ENCODE results near the gene DLL3. TPM values are rescaled to one million over a fixed set of nuclear protein-coding genes. Genes with fewer than 3 reads are reported as not detected.
"Not testable (repeated sequence)": the region's sequence is repeated elsewhere in the genome, so short reads cannot be mapped to it uniquely, and the experiment has no call there.

DLL3 gene
- total and polyA plus RNA-seq, 2 experiments from 2014 or later = 1.2 to 2.1 TPM

DNA sequence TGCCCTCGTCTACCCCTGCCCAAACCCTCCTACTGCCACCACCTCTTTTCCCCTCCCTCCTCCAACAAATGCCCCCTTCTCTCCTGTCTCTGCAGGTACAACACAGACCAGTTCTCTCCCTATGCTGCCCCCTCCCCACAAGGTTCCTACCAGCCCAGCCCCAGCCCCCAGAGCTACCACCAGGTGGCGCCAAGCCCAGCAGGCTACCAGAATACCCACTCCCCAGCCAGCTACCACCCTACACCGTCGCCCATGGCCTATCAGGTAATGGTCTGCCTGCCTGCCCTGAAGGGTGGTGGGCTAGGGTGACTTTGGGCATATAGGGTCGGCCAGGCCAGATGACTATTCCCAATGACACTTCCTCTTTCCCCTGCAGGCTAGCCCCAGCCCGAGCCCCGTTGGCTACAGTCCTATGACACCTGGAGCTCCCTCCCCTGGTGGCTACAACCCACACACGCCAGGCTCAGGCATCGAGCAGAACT, 24.6 kb upstream of the DLL3 start:
- Histone ChIP-seq H3K4me1 (ENCODE audit: insufficient read depth) (no peaks in the 10 kb centered on the region), H2AFZ (no peak overlapping the region), H3K4me3 (no peak overlapping the region), H3K27ac (no peak overlapping the region), H3K27me3 (replicated peaks; ENCODE audit: insufficient read depth) (no peaks in the 10 kb centered on the region), H3K9ac (no peak overlapping the region), H3F3A (ENCODE audit: insufficient read depth) (peaks cover 10% of the 10 kb centered on the region), H4K20me1 (ENCODE audit: insufficient read depth) (no peaks in the 10 kb centered on the region), H3K9me2 (ENCODE audit: insufficient read depth) (no peaks in the 10 kb centered on the region), H3K79me2 (ENCODE audit: insufficient read depth) (no peaks in the 10 kb centered on the region), H3K4me2 (ENCODE audit: unreplicated experiment) (no peak overlapping the region), H3K9me3 (ENCODE audit: low read depth) (no peaks in the 10 kb centered on the region), H3K36me3 (ENCODE audit: low read depth) (peaks cover 20% of the 10 kb centered on the region)
- no peak for TF ChIP-seq EZH2phosphoT487 (IDR thresholded peaks at IDR 0.05; ENCODE audit: insufficient read depth, low read depth)
- no peak for TF ChIP-seq EZH2 (IDR thresholded peaks at IDR 0.05; ENCODE audit: insufficient read depth, poor library complexity, severe bottlenecking)
- 53 to 59% methylated on average over 9 of the region's 9 CpGs for WGBS, 2 experiments (ENCODE audit: low coverage in 1 of 2, low lambda C conversion rate in 2 of 2, missing lambda C conversion rate in 2 of 2)
- peak; percentile 49 for DNase-seq
- in situ Hi-C loops (cut with MboI) = no loop called here

DNA sequence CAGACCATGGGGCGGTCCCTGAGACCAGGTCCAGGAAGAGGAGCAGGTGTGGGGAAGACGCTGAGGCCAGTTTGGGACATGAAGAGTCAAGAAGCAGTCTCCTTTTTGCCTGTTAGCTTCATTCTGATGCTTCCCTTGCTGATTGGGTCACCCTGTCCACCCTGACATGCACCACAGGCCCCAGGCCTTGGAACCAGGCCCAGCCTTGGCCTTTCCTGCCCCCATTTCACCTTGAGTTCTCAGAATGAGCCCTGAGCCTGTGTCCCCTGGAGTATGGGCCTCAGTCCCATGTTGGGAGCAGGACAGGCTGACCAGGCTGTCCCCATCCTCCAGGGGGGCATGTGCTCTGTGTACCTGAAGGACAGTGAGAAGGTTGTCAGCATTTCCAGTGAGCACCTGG, 23.0 kb upstream of the DLL3 start:
- in situ Hi-C loops (cut with MboI) = no loop called here
- no peaks in the 10 kb centered on the region for H4K20me1 ChIP-seq (ENCODE audit: insufficient read depth)
- H3K9me2 ChIP-seq (ENCODE audit: insufficient read depth) = no peaks in the 10 kb centered on the region
- no peaks in the 10 kb centered on the region for H3K9me3 ChIP-seq (ENCODE audit: low read depth)
- peaks cover 4% of the 10 kb centered on the region; the same call in 1 of the 2 replicates for H3K4me1 ChIP-seq (ENCODE audit: insufficient read depth)
- 91 to 93% methylated on average over 2 of the region's 2 CpGs for WGBS, 2 experiments (ENCODE audit: low coverage in 1 of 2, low lambda C conversion rate in 2 of 2, missing lambda C conversion rate in 2 of 2)
- H2AFZ ChIP-seq = no peak overlapping the region
- no peak overlapping the region for H3K4me3 ChIP-seq
- H3K4me2 ChIP-seq (ENCODE audit: unreplicated experiment) = no peak overlapping the region
- no peaks in the 10 kb centered on the region for H3K27me3 ChIP-seq (replicated peaks; ENCODE audit: insufficient read depth)
- TF ChIP-seq EZH2phosphoT487 (IDR thresholded peaks at IDR 0.05; ENCODE audit: insufficient read depth, low read depth) = no peak
- no peak for TF ChIP-seq EZH2 (IDR thresholded peaks at IDR 0.05; ENCODE audit: insufficient read depth, poor library complexity, severe bottlenecking)
- DNase-seq = no peak
- H3K27ac ChIP-seq = no peak overlapping the region
- peaks cover 1% of the 10 kb centered on the region for H3K79me2 ChIP-seq (ENCODE audit: insufficient read depth)
- peaks cover 20% of the 10 kb centered on the region for H3K36me3 ChIP-seq (ENCODE audit: low read depth)
- H3K9ac ChIP-seq = no peak overlapping the region
- peaks cover 15% of the 10 kb centered on the region for H3F3A ChIP-seq (ENCODE audit: insufficient read depth)

GRCh38 chr19:39479319-39479801, 19.4 kb upstream of the DLL3 start:
- H3K9me3 ChIP-seq (ENCODE audit: low read depth); H3K9ac ChIP-seq; H4K20me1 ChIP-seq (ENCODE audit: insufficient read depth); H3K4me2 ChIP-seq (ENCODE audit: unreplicated experiment); in situ Hi-C loops (cut with MboI); H3K27me3 ChIP-seq (replicated peaks; ENCODE audit: insufficient read depth); DNase-seq; H3K4me1 ChIP-seq (ENCODE audit: insufficient read depth); H3K9me2 ChIP-seq (ENCODE audit: insufficient read depth); H3K4me3 ChIP-seq: not testable (repeated sequence)
- 77 to 86% methylated on average over 11 of the region's 11 CpGs for WGBS, 2 experiments (ENCODE audit: low coverage in 1 of 2, low lambda C conversion rate in 2 of 2, missing lambda C conversion rate in 2 of 2)
- H3K27ac ChIP-seq = peak overlapping the region; percentile 64; the same call in 1 of the 2 replicates
- H3K79me2 ChIP-seq (ENCODE audit: insufficient read depth) = peaks cover 37% of the 10 kb centered on the region
- H2AFZ ChIP-seq = peak overlapping the region; percentile 89; the same call in 1 of the 2 replicates
- H3K36me3 ChIP-seq (ENCODE audit: low read depth) = peaks cover 11% of the 10 kb centered on the region; the same call in 1 of the 2 replicates
- H3F3A ChIP-seq (ENCODE audit: insufficient read depth) = peaks cover 15% of the 10 kb centered on the region

GRCh38 chr19:39479916-39480315, 18.8 kb upstream of the DLL3 start:
- H3K36me3 ChIP-seq (ENCODE audit: low read depth) = peaks cover 6% of the 10 kb centered on the region; the same call in 1 of the 2 replicates
- H4K20me1 ChIP-seq (ENCODE audit: insufficient read depth) = no peaks in the 10 kb centered on the region
- H3K27ac ChIP-seq = peak overlapping the region; percentile 64
- no peaks in the 10 kb centered on the region for H3K9me2 ChIP-seq (ENCODE audit: insufficient read depth)
- H3K9ac ChIP-seq = peak overlapping the region; percentile 98
- 51 to 52% methylated on average over 10 of the region's 10 CpGs for WGBS, 2 experiments (ENCODE audit: low coverage in 1 of 2, low lambda C conversion rate in 2 of 2, missing lambda C conversion rate in 2 of 2)
- in situ Hi-C loops (cut with MboI) = no loop called here
- H3K4me1 ChIP-seq (ENCODE audit: insufficient read depth) = peaks cover 8% of the 10 kb centered on the region
- H2AFZ ChIP-seq = peak overlapping the region; percentile 89
- peak overlapping the region; percentile 91 for H3K4me2 ChIP-seq (ENCODE audit: unreplicated experiment)
- TF ChIP-seq EZH2phosphoT487 (IDR thresholded peaks at IDR 0.05; ENCODE audit: insufficient read depth, low read depth) = no peak
- no peak for TF ChIP-seq EZH2 (IDR thresholded peaks at IDR 0.05; ENCODE audit: insufficient read depth, poor library complexity, severe bottlenecking)
- no peaks in the 10 kb centered on the region for H3K9me3 ChIP-seq (ENCODE audit: low read depth)
- no peak for DNase-seq
- H3F3A ChIP-seq (ENCODE audit: insufficient read depth) = peaks cover 15% of the 10 kb centered on the region
- no peaks in the 10 kb centered on the region for H3K27me3 ChIP-seq (replicated peaks; ENCODE audit: insufficient read depth)
- peak overlapping the region; percentile 95 for H3K4me3 ChIP-seq
- H3K79me2 ChIP-seq (ENCODE audit: insufficient read depth) = peaks cover 42% of the 10 kb centered on the region
